NB4 (cell line): ENCODE results near the gene SCNN1A.

ENCODE experiments used
- CTCF ChIP-seq: IDR thresholded peaks from one replicate; pipeline ENCODE4 v1.5.1; 2012; ENCODE audit warnings: low read depth, low read length
- MAX ChIP-seq: IDR thresholded peaks from 2 replicates; pipeline ENCODE4 v1.6.1; 2011; ENCODE audit warnings: low read depth, low read length
- POLR2A ChIP-seq: IDR thresholded peaks from 2 replicates; pipeline ENCODE4 v1.6.1; 2011; ENCODE audit warnings: mild to moderate bottlenecking; ENCODE audit not compliant: insufficient read length; ENCODE audit errors: extremely low read depth

GRCh38 chr12:6355491-6356373 lies 19.6 kb downstream of the SCNN1A start:
- TF ChIP-seq CTCF (no peak), POLR2A (no peak), MAX (no peak)
